GM21825 (cell line): ENCODE measurements around the gene FBXW5.

Source experiments
- ATAC-seq: cut with Tn5 transposase; IDR thresholded peaks from one replicate; pipeline ENCODE4 v1.9.1; 2021; ENCODE audit warnings: mild to moderate bottlenecking, moderate library complexity; ENCODE audit not compliant: unreplicated experiment

Gene FBXW5

GRCh38 chr9:136978073-136978864 lies 33.7 kb upstream of the FBXW5 start:
- ATAC-seq, result no peak

- ATAC-seq, result no peak
These were observed 33.1 kb upstream of the FBXW5 start for GRCh38 chr9:136977649-136978072.

GRCh38 chr9:136977223-136977622 lies 32.7 kb upstream of the FBXW5 start, which contains the start of gene PTGDS:
TSS of gene PTGDS (plus strand) at chr9:136977504. CDS start at chr9:136977579, 75 bp downstream.
- no peak for ATAC-seq

GRCh38 chr9:136975644-136976043 lies 31.1 kb upstream of the FBXW5 start:
- no peak for ATAC-seq

GRCh38 chr9:136974817-136975535 lies 30.4 kb upstream of the FBXW5 start:
- ATAC-seq, result no peak

GRCh38 chr9:136973618-136974617 lies 29.4 kb upstream of the FBXW5 start:
- ATAC-seq, result no peak

- no peak for ATAC-seq
These were observed 28.2 kb upstream of the FBXW5 start for GRCh38 chr9:136972743-136973142.

GRCh38 chr9:136972335-136972734 lies 27.8 kb upstream of the FBXW5 start:
- ATAC-seq, result no peak

- ATAC-seq, result no peak
These were observed 27.2 kb upstream of the FBXW5 start for GRCh38 chr9:136971746-136972145.

- ATAC-seq, result no peak
These were observed 25.8 kb upstream of the FBXW5 start for GRCh38 chr9:136970361-136970760.

GRCh38 chr9:136969774-136970173 lies 25.2 kb upstream of the FBXW5 start:
- no peak for ATAC-seq

- ATAC-seq, result no peak
These were observed 24.6 kb upstream of the FBXW5 start for GRCh38 chr9:136969150-136969549.

- no peak for ATAC-seq
These were observed 24.0 kb upstream of the FBXW5 start for GRCh38 chr9:136968333-136969127.

- ATAC-seq, result no peak
These were observed 21.4 kb upstream of the FBXW5 start for GRCh38 chr9:136965771-136966484.

- no peak for ATAC-seq
These were observed 20.4 kb upstream of the FBXW5 start for GRCh38 chr9:136964833-136965422.

GRCh38 chr9:136964171-136964689 lies 19.7 kb upstream of the FBXW5 start:
- ATAC-seq, result no peak

- no peak for ATAC-seq
These were observed 19.2 kb upstream of the FBXW5 start for GRCh38 chr9:136963751-136964150.

GRCh38 chr9:136963341-136963740 lies 18.8 kb upstream of the FBXW5 start:
- ATAC-seq, result no peak

GRCh38 chr9:136962701-136963248 lies 18.2 kb upstream of the FBXW5 start:
- no peak for ATAC-seq
